Uterus (tissue), 4 donors: ENCODE data around the gene CCS. TPM values are rescaled to one million over a fixed set of nuclear protein-coding genes. Genes with fewer than 3 reads are reported as not detected.

Experiments used
- DNase-seq, 2 donors: peaks; one replicate each; pipeline ENCODE4 v3.0.0-alpha.2; 2019 to 2020
- H3K27ac ChIP-seq, 2 donors: fragments of 200-600 bp; sonication (generic); 1 replicate in 1 of 2; 2 replicates in 1 of 2; pipeline ENCODE4 v1.5.1; 2016 to 2018
- H3K27me3 ChIP-seq, 2 donors: fragments of 200-600 bp; sonication (generic); one replicate each; pipeline ENCODE4 v1.5.1; 2018 to 2019; ENCODE audit warnings: control low read depth in 1 of 2
- H3K36me3 ChIP-seq, 2 donors: fragments of 200-600 bp; sonication (generic); one replicate each; pipeline ENCODE4 v1.5.1; 2019; ENCODE audit warnings: control low read depth in 1 of 2
- H3K4me1 ChIP-seq, 2 donors: fragments of 200-600 bp; sonication (generic); one replicate each; pipeline ENCODE4 v1.5.1; 2018 to 2019; ENCODE audit warnings: control low read depth in 1 of 2
- H3K4me3 ChIP-seq, 2 donors: fragments of 200-600 bp; sonication (generic); 1 replicate in 1 of 2; 2 replicates in 1 of 2; pipeline ENCODE4 v1.5.1; 2018 to 2019; ENCODE audit warnings: mild to moderate bottlenecking in 1 of 2
- H3K9me3 ChIP-seq, 2 donors: fragments of 200-600 bp; sonication (generic); one replicate each; pipeline ENCODE4 v1.5.1; 2019; ENCODE audit warnings: control low read depth in 1 of 2
- CTCF ChIP-seq, 4 experiments: fragments of 200-600 bp in 2 of 4; fragments of 450-650 bp in 2 of 4; sonication (generic) in 2 of 4; IDR thresholded peaks; one replicate each; pipeline ENCODE4 v1.5.1; 2016 to 2019; ENCODE audit warnings: antibody characterized with exemption in 4 of 4, mild to moderate bottlenecking in 2 of 4, moderate library complexity in 1 of 4
- POLR2A ChIP-seq, 2 donors: fragments of 450-650 bp; IDR thresholded peaks; one replicate each; pipeline ENCODE4 v1.6.1; 2016; ENCODE audit warnings: antibody characterized with exemption in 2 of 2, mild to moderate bottlenecking in 1 of 2, moderate library complexity in 1 of 2
- intact Hi-C: fragments of 100-400 bp; cut with DNase I; formaldehyde crosslinking; loops from one replicate; pipeline ENCODE4 v1.15.1; 2023; ENCODE audit warnings: low total_unique reads
- total RNA-seq, 4 donors: library from RNA; depleted of rRNA in 3 of 4; stranded (reverse); fragments of >200 nt in 3 of 4; gene quantifications; one replicate each; pipeline versions ENCODE4 v1.1.0 to v1.2.4, GENCODE V29; 2014 to 2023
- donor health status: DM: yes; HTN: yes; CAD: no.

CCS gene
- total RNA-seq, 4 donors from 2014 or later, result 13.5 to 52.0 (median 42.9) TPM

DNA sequence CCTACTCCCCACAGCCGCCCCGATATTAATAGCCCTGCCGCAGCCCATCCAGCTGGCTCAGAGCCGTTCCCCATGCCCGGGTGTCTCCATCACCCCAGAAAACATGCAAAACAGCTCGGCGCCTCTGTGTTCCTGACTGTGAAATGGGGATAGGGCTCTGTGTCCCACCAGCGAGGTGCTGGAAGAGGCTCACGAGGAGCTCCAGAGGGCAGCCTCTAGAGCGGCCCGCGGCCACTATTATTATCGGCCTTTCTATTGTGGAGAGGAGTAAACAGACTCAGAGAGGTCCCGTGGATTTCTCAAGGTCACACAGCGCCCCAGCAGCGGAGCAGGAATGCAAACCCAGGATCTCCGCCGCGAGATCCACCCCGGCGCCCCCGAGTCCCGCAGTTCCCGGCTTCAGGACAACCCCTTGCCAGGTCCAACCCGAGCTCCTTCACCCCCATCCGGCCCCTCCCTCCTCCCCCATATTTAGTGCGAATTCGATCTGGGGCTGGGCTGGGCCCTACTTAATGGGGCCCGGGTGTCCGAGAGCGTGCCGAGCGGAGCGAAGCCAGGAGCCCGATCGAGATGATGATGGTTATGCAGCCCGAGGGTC, 46.5 kb upstream of the CCS start, which contains the start of gene ACTN3:
Gene ACTN3 (plus strand): TSS at position 536 of the 598 bp plus-strand sequence. CDS start 35 bp downstream, at position 571.
- no peaks in the 10 kb centered on the region for H3K36me3 ChIP-seq
- no peaks in the 10 kb centered on the region for H3K9me3 ChIP-seq
- H3K4me3 ChIP-seq, result peak within 1 kb of the TSS; percentile 56 to 74
- H3K27me3 ChIP-seq, result no peaks in the 10 kb centered on the region
- peaks cover 0 to 6% of the 10 kb centered on the region in 2 donors for H3K4me1 ChIP-seq
- H3K27ac ChIP-seq, result peak within 1 kb of the TSS; percentile 67 to 72
- TF ChIP-seq CTCF (IDR thresholded peaks at IDR 0.05) (no peak), POLR2A (IDR thresholded peaks at IDR 0.05) (no peak)
- intact Hi-C loops, result no loop called here
- peak; percentile 60 to 64 for DNase-seq

DNA sequence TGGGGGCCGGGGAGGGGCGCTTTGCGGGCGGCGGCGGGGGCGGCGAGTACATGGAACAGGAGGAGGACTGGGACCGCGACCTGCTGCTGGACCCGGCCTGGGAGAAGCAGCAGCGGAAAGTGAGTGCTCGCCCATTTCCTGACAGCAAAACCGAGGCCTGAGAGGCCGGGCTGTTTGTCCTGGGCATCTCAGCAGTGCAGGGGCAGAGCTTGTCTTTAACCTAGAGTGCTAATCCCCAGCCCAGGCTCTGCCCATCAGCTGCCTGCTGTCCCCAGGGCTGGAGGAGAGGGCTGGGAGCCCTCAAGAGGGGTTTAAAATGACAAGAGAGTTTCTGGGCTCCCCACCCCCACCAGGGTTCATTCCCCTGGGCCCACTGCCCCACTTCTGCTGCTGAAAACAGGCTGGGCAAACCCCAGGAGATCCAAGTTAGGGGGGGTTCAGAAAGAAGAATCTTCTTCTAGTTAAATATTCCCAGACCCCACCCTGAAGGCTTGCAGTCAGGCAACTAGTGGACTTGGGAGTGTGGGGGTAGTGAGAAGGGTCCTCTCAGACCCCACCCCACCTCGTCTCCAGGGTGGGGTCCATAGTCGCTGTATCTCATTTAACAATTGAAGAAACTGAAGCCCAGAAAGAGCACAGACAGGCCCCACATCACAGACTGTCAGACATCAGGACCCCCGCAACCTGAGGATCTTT, 45.9 kb upstream of the CCS start:
- peaks cover 0 to 6% of the 10 kb centered on the region in 2 donors for H3K4me1 ChIP-seq
- no peak for DNase-seq
- intact Hi-C loops, result no loop called here
- TF ChIP-seq CTCF (IDR thresholded peaks at IDR 0.05) (no peak), POLR2A (IDR thresholded peaks at IDR 0.05) (no peak)
- H3K9me3 ChIP-seq, result no peaks in the 10 kb centered on the region
- H3K4me3 ChIP-seq, result peak overlapping the region; percentile 56 to 74
- H3K36me3 ChIP-seq, result no peaks in the 10 kb centered on the region
- peak overlapping the region; percentile 41 to 67 for H3K27ac ChIP-seq
- H3K27me3 ChIP-seq, result no peaks in the 10 kb centered on the region

DNA sequence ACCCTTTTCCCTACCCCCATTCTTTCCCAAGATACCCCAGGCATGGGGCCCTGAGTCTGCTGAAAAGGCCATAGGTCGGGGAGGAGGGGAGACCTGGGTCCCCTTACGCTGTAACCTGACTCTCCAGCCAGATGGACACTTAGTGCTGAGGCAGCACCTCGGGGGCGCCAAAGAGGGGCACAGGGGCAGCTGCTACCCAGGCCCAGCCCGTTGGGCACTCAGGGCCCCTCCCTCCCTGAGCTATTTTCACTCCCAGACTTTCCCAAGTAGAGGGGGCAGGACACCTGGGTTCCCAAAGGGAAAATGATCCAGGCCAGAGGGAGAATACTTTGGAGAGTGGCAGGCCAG, 45.3 kb upstream of the CCS start:
- no peak for DNase-seq
- TF ChIP-seq CTCF (IDR thresholded peaks at IDR 0.05), result no peak
- TF ChIP-seq POLR2A (IDR thresholded peaks at IDR 0.05), result no peak
- intact Hi-C loops, result no loop called here
- Histone ChIP-seq H3K4me3 (no peak overlapping the region), H3K27ac (peak overlapping the region in 1 of 2 donors; percentile 67), H3K4me1 (peaks cover 0 to 6% of the 10 kb centered on the region in 2 donors), H3K27me3 (no peaks in the 10 kb centered on the region), H3K36me3 (no peaks in the 10 kb centered on the region), H3K9me3 (no peaks in the 10 kb centered on the region)

DNA sequence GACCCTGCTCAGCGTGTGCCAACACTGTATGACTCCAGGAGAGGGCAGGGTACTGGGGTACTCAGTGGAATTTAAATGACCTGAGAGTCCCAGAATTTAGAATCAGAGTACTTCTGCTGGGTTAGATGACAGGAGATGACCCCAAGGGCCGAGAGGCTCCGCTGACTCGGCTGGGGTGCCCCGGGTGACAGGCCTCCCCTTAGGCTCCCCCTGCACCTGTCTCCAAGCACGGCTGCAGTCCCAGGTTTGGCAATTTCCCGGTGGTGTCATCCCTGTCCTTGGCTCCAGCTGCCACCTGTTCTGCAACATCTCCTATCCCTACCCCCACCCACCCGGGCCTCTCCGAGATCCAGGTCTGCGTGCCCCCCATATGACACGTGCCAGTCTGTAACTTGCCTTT, 44.9 kb upstream of the CCS start:
- DNase-seq, result no peak
- no peak overlapping the region for H3K4me3 ChIP-seq
- peaks cover 0 to 6% of the 10 kb centered on the region in 2 donors for H3K4me1 ChIP-seq
- H3K36me3 ChIP-seq, result no peaks in the 10 kb centered on the region
- intact Hi-C loops, result no loop called here
- no peaks in the 10 kb centered on the region for H3K9me3 ChIP-seq
- TF ChIP-seq POLR2A (IDR thresholded peaks at IDR 0.05) (no peak), CTCF (IDR thresholded peaks at IDR 0.05) (no peak)
- H3K27ac ChIP-seq, result no peak overlapping the region
- H3K27me3 ChIP-seq, result no peaks in the 10 kb centered on the region
